Activated B cell treated with CpG ODN at 0.5 μM for 24 hours (primary cell): ENCODE results near the gene RYR1. TPM values are rescaled to one million over a fixed set of nuclear protein-coding genes. Genes with fewer than 3 reads are reported as not detected.
"Not testable (repeated sequence)": the region's sequence is repeated elsewhere in the genome, so short reads cannot be mapped to it uniquely, and the experiment has no call there.

Experiments used
- ATAC-seq: fragments of 200-7000 bp; cut with Tn5 transposase; one replicate; pipeline ENCODE4 v1.10.0; 2021; ENCODE audit warnings: low read depth, mild to moderate bottlenecking, moderate library complexity
- CTCF ChIA-PET: fragments of 350-600 bp; sonication (Branson Sonifier 250); formaldehyde crosslinking; loops from one replicate; lab custom pipeline; 2021; ENCODE audit warnings: antibody characterized with exemption; lab: Charles Lee
- POLR2A ChIA-PET: fragments of 350-600 bp; sonication (Branson Sonifier 250); formaldehyde crosslinking; loops from one replicate; lab custom pipeline; 2021; ENCODE audit warnings: antibody characterized with exemption; lab: Charles Lee
- DNase-seq: peaks from one replicate; pipeline ENCODE4 v3.0.0; 2022
- H3K27ac Mint-ChIP-seq: one replicate; pipeline ENCODE4 v1.8.0; 2020; ENCODE audit warnings: mixed read lengths
- H3K27me3 Mint-ChIP-seq: one replicate; pipeline ENCODE4 v1.8.0; 2021; ENCODE audit warnings: mixed read lengths
- H3K36me3 Mint-ChIP-seq: one replicate; pipeline ENCODE4 v1.8.0; 2021; ENCODE audit warnings: low read depth, mixed read lengths
- H3K4me1 Mint-ChIP-seq: one replicate; pipeline ENCODE4 v1.8.0; 2021; ENCODE audit warnings: mixed read lengths
- H3K4me3 Mint-ChIP-seq: one replicate; pipeline ENCODE4 v1.8.0; 2020; ENCODE audit warnings: mild to moderate bottlenecking, mixed read lengths
- H3K9me3 Mint-ChIP-seq: one replicate; pipeline ENCODE4 v1.8.0; 2020; ENCODE audit warnings: mixed read lengths
- intact Hi-C: fragments of 100-400 bp; cut with micrococcal nuclease; formaldehyde crosslinking; loops from one replicate; pipeline ENCODE4 v1.15.1; 2024
- total RNA-seq: library from RNA; stranded (reverse); gene quantifications from 2 replicates; pipeline ENCODE4 v1.2.3, GENCODE V29; 2022
- TF ChIP-seq, protein P1 (sequence below): fragments of 200-600 bp; IDR thresholded peaks from one replicate; pipeline ENCODE4 v1.8.0; 2022; ENCODE audit warnings: antibody characterized with exemption, mild to moderate bottlenecking

Gene RYR1
- total RNA-seq, 1 donor from 2014 or later: 4.1 TPM

DNA sequence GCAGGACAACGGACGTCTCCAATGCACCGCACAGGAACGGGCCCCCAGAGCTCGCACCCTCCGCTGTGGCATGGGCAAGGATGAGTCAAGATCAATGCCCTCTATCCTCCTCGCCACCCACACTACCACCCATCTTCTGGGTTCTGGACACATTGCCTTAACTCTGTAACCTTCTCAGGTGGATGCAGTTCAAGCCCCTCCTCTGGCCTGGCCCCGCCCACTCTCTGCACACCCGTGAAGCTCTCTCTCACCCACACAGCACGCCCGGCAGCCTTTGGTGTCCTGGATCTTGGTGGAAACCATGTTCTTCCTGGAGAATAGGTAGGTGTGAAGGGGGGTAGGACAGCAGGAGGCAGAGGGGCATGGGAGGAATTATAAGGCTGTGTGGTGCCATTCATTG, 163.6 kb downstream of the RYR1 start:
- H3K27me3 Mint-ChIP-seq: no peaks in the 10 kb centered on the region
- H3K27ac Mint-ChIP-seq: no peak overlapping the region
- H3K9me3 Mint-ChIP-seq: no peaks in the 10 kb centered on the region
- ChIA-PET CTCF (no interaction called here), POLR2A (interaction anchor here (0.6 kb wide), 1 partner anchor 37 kb away, joined by 3 read pairs; no protein-coding TSS in a partner anchor)
- H3K4me3 Mint-ChIP-seq: no peak overlapping the region
- no peak for DNase-seq
- TF ChIP-seq, protein P1, sequence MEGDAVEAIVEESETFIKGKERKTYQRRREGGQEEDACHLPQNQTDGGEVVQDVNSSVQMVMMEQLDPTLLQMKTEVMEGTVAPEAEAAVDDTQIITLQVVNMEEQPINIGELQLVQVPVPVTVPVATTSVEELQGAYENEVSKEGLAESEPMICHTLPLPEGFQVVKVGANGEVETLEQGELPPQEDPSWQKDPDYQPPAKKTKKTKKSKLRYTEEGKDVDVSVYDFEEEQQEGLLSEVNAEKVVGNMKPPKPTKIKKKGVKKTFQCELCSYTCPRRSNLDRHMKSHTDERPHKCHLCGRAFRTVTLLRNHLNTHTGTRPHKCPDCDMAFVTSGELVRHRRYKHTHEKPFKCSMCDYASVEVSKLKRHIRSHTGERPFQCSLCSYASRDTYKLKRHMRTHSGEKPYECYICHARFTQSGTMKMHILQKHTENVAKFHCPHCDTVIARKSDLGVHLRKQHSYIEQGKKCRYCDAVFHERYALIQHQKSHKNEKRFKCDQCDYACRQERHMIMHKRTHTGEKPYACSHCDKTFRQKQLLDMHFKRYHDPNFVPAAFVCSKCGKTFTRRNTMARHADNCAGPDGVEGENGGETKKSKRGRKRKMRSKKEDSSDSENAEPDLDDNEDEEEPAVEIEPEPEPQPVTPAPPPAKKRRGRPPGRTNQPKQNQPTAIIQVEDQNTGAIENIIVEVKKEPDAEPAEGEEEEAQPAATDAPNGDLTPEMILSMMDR: no peak
- peaks cover 67% of the 10 kb centered on the region for H3K36me3 Mint-ChIP-seq
- H3K4me1 Mint-ChIP-seq: no peaks in the 10 kb centered on the region
- intact Hi-C loops: no loop called here
- ATAC-seq: no peak

DNA sequence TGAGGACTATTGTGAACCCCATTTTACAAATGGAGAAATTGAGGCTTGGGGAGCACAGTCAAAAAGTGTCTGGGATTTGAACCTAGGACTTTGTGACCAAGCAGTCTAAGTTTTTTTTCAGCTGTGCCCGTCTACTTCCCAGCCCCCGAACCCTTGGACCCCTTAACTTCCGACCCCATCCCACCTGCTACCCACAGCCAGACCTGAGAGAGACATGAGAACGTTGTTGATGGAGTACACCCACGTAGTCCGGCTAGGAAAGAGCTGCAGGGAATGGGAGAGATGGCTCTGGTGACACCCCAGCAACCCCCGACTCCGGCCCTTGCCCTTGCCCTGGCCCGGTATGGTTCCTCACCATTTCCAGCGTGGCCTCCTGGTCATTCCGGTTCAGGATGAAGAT, 166.2 kb downstream of the RYR1 start:
- ATAC-seq (no peak), DNase-seq (no peak)
- POLR2A ChIA-PET: interaction anchor here (0.8 kb wide), 1 partner anchor 17 kb away, joined by 12 read pairs; no protein-coding TSS in a partner anchor
- intact Hi-C loops: no loop called here
- CTCF ChIA-PET: no interaction called here
- H3K27me3 Mint-ChIP-seq: no peaks in the 10 kb centered on the region
- peak overlapping the region; percentile 3 for H3K27ac Mint-ChIP-seq
- H3K9me3 Mint-ChIP-seq: no peaks in the 10 kb centered on the region
- TF ChIP-seq, protein P1: no peak
- H3K4me3 Mint-ChIP-seq: no peak overlapping the region
- H3K36me3 Mint-ChIP-seq: peaks cover 57% of the 10 kb centered on the region
- no peaks in the 10 kb centered on the region for H3K4me1 Mint-ChIP-seq

DNA sequence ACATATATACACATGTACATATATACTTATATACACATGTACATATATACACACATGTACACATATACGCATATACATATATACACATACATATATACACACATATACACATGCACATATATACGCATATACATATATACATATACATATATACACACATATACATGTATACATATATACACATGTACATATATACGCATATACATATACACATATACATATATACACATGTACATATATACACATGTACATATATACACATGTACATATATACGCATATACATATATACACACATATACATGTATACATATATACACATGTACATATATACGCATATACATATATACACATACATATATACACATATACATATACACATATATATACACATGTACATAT, 169.4 kb downstream of the RYR1 start:
- H3K4me3 Mint-ChIP-seq, H3K4me1 Mint-ChIP-seq, H3K27ac Mint-ChIP-seq, H3K27me3 Mint-ChIP-seq, H3K9me3 Mint-ChIP-seq, DNase-seq, POLR2A ChIA-PET, intact Hi-C loops, CTCF ChIA-PET, ATAC-seq: not testable (repeated sequence)
- peaks cover 57% of the 10 kb centered on the region for H3K36me3 Mint-ChIP-seq

DNA sequence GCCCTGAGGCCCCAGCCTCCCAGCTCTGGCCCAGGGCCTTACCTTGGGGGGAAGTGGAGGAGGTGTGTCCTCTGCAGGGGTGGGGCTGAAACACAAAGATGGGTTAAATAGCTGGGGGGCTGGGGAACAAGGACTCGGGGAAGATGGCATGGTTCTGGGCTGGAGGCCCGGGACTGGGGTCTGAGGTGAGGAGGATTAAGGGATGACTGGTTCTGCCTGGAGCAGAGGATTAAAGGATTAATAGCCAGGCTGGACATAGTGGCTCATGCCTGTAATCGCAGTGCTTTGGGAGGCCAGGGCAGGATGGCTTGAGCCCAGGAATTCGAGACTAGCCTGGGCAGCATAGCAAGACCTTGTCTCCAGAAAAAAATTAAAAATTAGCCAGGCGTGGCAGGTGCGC, 172.6 kb downstream of the RYR1 start:
- CTCF ChIA-PET: no interaction called here

DNA sequence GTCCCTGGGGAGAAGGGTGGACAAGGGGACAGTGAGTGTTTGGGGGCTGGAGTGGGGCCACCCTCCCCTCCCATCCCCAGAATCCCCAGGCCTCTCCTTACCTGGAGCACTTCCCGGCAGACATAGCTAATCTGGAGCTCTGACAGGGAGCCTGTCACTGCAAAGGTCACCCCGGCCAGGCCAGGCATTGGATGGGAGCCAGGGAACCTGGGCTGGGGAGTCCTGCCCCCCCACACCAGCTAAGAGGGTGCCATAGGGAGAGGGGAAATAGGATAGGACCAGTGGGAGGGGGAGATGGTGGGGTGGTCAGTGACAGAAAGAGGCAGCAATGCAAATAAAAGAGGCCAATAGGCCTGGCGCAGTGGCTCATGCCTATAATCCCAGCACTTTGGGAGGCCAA, 180.8 kb downstream of the RYR1 start:
- H3K9me3 Mint-ChIP-seq: no peaks in the 10 kb centered on the region
- H3K36me3 Mint-ChIP-seq: peaks cover 71% of the 10 kb centered on the region
- peaks cover 52% of the 10 kb centered on the region for H3K4me1 Mint-ChIP-seq
- TF ChIP-seq, protein P1: no peak
- POLR2A ChIA-PET: interaction anchor here (0.6 to 1.1 kb wide), 6 partner anchors 11 to 235 kb away, joined by 3 to 9 read pairs (median 6); no protein-coding TSS in a partner anchor
- CTCF ChIA-PET: no interaction called here
- no peaks in the 10 kb centered on the region for H3K27me3 Mint-ChIP-seq
- no peak overlapping the region for H3K4me3 Mint-ChIP-seq
- no peak for DNase-seq
- intact Hi-C loops: loop anchor here (10.0 kb wide), 1 partner anchor 389 kb away; the partner anchor contains the start of gene DPF1
- no peak overlapping the region for H3K27ac Mint-ChIP-seq
- ATAC-seq: no peak

More for the DNA sequence above, 172.6 kb downstream of the RYR1 start:
- DNase-seq: no peak
- peaks cover 73% of the 10 kb centered on the region for H3K36me3 Mint-ChIP-seq
- ATAC-seq: no peak
- intact Hi-C loops: no loop called here
- H3K9me3 Mint-ChIP-seq: no peaks in the 10 kb centered on the region
- no peak overlapping the region for H3K27ac Mint-ChIP-seq
- no peaks in the 10 kb centered on the region for H3K27me3 Mint-ChIP-seq
- no peak overlapping the region for H3K4me3 Mint-ChIP-seq
- POLR2A ChIA-PET: no interaction called here
- TF ChIP-seq, protein P1: no peak
- H3K4me1 Mint-ChIP-seq: peaks cover under 1% of the 10 kb centered on the region
